ENCODE measurements around the gene DYTN. TPM values are rescaled to one million over a fixed set of nuclear protein-coding genes. Genes with fewer than 3 reads are reported as not detected.
A peak's percentile ranks its signal among the peaks of the same experiment; 100 is the strongest.
"Not testable (repeated sequence)": the region's sequence is repeated elsewhere in the genome, so short reads cannot be mapped to it uniquely, and the experiment has no call there.

Gene DYTN, protein sequence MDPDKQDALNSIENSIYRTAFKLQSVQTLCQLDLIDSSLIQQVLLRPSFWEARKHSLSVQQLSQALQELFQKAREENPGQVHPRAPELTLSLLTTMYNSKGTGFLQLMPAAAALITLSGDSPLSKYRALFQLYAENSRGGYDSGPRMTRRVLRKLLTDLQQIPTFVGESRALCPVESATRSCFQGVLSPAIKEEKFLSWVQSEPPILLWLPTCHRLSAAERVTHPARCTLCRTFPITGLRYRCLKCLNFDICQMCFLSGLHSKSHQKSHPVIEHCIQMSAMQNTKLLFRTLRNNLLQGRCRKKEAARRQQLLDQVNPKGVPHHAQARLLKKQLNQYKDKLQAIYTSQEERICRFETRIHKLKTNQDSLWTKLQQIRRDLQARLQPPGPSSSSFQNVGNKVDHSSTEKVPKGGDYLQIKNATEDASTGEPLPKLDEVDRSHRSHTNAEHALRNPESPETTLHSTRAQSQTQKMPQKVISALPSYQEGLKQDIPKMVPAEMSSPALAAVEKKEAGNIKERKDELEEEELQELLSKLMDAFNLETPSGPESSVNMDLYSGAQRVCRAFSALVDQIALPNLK
- polyA plus RNA-seq (2013, experiment 1 of 2; ENCODE audit: insufficient read length): not detected
- polyA plus RNA-seq (2013, experiment 2 of 2; ENCODE audit: insufficient read length): not detected

DNA sequence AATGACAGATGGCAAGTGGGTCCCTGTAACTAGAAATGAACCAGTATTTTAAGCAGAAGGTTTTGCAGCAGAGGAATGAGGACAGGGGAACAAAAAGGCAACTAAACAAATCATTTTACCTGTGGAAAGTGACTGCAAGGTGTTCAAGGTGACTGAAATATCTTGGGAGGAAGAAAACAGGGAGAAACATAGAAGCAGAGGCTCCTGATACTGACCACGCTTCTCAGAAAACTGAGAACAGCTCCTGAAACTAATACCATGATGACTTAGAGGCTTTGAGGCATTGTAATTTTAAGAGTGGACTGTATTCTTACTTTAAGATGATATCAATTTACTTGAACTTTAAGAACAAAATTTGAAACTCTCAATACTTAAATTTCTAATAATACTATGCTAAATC, at the start of gene DYTN:
TSS of gene DYTN (minus strand) at position 101 of the 400 bp plus-strand sequence. CDS start 117 bp downstream, outside the sequence.
- DNase-seq: no peak

DNA sequence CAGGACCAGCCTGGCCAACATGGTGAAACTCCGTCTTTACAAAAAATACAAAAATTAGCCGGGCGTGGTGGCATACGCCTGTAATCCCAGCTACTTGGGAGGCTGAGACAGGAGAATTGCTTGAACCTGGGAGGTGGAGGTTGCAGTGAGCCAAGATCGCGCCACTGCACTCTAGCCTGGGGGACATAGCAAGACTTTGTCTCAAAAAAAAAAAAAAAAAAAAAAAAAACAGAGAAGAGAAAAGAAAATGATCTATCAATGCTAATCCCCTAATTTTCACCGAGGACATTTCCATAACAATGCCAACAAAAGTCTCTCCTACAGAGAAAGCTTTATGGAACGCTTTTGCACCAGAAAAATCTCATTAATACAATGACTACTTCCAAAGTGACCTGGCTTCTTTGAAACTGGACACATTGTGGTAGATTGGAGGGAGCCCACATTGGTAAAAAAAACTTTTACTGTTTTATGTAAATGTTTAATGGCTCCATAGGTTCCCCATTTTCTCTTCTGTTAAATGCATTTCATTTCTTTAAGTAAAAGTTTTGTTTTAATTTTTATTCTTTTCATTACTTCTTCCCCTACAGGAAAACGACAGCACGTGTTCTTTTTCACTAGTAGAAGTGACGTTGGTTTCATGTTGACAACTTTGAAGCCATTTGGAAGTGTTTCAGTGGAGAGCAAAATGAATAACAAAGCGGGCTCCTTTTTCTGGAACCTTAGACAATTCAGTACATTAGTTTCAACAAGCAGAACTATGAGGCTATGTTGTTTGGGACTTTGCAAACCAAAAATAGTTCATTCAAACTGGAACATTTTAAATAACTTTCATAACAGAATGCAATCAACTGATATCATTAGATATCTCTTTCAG, 48.1 kb upstream of the DYTN start:
- no peak for DNase-seq

DNA sequence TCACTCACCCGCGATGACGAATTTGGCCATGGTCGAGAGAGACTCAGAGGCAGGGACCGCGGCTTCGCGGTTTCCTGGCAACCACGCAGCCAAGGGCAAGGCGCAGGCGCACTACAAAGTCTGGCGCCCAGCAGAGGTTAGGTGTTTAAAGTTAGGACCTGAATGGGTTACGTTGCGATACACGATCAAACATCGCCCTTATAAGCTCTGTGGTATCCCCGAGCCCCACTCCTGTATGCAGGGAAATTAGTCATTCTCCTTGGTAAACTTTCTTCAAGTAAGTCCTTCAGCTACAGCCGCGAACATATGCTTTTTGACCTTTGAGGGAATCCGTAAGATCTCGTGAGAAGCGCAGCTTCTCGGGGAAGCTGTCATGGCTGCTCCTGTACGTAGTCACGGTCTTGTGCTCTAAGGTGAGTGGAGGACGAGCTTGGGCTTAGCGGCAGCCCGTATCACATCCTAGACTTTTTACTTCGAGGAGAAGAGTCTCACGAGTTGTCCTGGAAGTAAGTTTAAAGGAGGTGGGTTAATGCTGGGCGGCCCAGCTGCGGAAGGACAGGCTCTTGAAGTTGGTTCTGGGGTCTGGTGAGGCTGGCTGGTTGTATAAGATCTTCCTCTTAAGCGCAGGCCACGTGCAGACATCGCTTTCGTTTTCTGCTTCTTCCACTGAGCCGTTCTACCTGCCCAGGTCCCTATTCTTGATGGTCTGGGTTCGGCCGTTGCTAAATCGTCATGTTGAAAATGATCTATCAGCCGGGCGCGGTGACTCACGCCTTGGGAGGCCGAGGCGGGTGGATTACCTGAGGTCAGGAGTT, 47.3 kb upstream of the DYTN start, which contains the start of the genes FASTKD2 and MDH1B:
TSS of gene FASTKD2 (plus strand) at position 365 of the 815 bp plus-strand sequence. CDS start 1,088 bp downstream, outside the sequence.
TSS of gene MDH1B (minus strand) at position 87 of the 815 bp plus-strand sequence. CDS start at position 30, 57 bp downstream.
- DNase-seq: peak; percentile 96

DNA sequence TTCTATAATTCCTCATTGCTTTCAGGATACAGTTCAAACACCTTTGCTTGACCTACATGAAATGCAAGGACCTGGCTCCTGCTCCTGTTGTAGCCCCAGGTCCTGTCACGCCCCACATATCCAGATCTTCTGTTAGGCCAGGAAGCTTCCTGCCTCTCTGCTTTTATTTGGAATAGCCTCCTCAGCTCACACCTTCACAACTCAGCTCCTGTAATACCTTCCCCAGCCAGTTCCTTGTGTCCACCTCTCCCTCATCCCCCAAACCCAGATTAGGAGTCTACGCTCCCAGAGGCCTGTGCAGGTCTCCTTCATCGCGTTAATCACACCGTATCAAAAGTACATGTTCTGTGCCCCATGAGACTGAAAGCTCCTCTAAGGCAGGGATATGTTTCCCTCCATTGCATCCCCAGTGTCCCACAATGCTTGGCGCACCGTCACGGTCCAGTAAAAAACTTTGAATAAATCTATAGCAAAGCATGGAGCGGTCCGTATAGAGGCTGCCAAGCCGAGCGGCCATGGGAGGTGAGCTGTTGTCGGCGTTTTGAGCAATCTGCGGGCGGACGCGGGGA, 46.6 kb upstream of the DYTN start:
- DNase-seq: no peak

DNA sequence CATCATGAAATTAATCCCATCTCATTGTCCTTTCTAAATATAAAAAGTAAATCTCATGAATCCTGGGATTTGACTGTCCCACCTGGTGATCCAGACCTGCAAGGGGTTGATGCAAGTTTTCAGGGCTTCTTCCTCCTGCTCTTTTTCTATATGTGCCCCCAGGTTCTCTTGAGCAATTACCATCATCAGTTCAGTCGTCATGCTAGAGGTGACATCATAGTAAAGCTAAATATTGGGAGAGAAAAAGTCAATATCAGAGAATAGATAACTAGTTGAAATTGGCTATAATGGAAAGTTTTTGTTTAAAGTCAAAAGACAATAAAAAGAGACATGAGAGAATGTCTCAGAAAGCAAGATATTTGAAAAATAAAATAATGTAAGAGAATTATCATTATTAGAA, 38.6 kb upstream of the DYTN start:
- no peak for DNase-seq

DNA sequence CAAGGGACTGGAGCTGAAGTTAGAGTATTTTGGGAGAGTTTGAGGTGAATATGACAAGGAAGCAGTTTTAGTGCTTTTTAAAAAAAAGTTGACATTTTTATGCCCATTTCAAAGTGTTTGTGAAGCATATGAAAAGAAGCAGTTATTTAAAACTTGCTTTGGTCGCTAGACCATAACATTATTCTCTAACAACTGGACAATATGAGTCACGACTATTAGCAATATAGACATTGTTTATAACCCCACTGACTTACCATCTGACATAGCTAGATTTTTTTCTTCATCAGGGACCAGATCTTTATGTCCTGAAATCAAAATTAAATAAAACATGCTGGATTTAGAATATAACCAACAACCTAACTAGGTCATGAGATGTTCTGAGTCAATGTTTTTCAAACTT, 22.6 kb upstream of the DYTN start:
- no peak for DNase-seq

DNA sequence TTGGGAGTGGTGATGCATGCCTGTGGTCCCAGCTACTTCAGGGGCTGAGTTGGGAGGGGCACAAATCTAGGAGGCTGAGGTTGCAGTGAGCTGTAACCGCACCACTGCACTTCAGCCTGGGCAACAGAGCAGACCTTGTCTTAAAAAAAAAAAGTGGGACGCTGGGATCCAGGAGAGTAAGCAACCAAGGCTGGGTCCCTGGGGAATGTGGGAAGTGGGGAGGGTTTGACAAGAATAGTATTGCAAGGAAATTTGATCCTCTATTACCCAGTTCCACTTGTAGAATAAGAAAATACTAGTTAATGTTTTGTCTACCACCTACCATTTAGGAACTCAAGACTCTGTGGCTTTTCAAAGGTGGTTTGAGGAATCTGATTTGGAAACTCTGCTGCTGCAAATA, 21.1 kb upstream of the DYTN start:
- no peak for DNase-seq

DNA sequence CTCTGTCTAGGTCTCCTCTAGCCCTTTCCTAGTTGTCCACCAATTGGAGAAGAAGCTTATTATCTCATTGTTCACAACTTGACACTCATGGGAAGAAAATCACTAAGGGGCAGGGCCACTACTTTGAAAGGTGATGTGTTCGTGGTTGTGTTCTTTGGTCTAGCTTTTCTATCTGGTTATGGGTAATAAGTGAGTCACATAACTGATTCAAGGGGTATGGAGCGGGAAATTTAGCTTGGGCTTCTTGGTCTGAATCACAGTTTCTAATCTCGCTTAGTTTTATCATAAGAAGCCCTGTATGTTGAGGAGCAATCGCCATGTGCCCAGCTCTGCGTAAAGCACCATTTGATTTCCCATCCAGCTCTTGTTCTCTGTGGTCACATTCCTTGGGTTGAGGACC, 18.7 kb upstream of the DYTN start:
- no peak for DNase-seq

DNA sequence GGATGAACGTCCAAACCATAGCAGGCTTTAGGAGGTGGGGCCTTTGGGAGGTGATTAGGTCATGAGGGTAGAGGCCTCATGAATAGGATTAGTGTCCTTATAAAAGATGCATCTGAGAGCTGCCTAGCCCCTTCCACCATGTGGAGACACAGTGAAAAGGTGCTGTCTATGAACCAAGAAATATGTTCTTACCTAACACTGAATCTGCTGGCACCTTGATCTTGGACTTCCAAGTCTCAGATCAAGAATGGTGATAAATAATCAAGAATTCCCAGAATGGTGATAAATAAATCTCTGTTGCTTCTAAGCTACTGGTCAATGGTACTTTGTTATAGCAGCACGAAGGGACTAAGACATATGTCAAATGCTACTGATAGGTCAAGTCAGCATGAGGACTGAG, 15.1 kb upstream of the DYTN start:
- DNase-seq: no peak

DNA sequence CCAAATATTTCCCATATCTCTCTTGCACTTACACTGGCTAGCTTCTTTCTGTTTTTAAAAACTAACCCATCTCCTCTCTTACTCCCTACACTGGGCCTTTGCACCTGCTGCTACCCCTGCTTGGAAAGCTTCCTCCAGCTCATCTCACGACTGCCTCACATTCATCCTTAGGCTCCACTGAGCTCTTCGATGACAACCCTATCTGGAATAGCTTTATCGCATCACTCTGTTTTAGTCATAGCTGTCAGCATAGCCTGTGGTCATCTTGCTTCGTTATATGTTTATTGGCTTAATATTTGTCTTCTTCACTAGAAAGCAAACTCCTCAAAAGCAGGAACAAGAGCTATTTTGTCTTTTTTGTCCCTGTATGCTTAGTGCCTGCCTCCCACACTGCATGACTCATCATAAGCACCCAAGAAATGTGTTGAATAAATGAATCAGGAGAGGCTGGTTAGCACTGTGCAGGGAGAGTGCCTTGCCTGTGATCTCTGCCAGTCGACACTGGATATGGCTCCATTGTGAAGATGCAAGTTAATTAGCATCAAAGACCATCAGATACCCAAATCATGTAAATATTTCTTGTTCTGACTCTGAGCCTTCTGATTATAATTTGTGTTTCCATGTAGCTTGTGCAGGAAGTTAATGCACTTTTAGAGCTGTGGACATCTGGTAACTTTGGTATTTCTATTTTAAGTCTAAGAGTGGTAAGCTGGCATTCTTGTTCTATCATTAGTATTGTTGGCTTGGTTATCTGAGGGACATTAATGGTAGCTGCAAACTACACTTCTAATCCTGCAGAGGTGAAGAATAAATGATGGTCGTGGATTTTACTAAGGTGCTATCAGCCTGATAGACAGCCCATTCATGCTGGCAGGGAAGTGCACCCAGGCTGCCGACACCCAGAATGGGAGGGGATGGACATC, 10.3 kb upstream of the DYTN start:
- peak; percentile 3 for DNase-seq

DNA sequence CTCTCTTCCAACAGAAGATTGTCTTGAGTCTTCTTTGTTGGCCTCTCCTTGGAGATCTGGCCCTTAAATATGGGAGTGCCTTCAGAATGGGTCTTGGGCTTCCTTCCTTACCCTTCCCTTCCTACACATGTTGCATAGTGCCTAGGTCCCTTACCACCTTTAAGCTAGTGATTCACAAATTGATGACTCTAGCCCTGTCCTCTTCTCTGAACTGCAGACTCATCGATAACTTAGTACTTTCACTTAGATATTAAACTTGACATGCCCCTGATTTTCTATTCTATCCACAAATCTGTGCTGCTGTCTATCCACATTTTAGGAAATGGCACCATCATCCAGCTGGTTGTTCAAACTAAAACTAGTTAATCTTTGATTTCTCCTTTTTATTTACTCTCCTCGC, 9.1 kb upstream of the DYTN start:
- DNase-seq: no peak

DNA sequence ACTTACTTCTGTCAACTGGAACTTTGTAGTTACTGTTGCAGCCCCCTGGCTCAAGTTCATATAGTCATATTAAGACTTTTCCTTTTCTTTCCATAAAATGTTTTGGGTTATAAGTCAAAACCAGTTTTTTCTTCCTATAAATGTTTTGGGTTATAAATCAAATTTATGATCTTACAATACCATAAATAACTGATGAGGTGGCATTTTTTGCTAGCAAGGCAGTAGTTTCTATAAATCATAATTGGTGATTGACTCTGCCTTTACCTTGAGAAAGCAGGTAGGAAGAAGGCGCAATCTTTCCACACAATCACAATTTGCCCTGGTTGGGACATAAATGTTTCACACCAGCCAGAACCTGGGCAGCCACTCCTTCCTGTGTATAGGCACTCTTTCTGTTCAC, 5.1 kb upstream of the DYTN start:
- no peak for DNase-seq

DNA sequence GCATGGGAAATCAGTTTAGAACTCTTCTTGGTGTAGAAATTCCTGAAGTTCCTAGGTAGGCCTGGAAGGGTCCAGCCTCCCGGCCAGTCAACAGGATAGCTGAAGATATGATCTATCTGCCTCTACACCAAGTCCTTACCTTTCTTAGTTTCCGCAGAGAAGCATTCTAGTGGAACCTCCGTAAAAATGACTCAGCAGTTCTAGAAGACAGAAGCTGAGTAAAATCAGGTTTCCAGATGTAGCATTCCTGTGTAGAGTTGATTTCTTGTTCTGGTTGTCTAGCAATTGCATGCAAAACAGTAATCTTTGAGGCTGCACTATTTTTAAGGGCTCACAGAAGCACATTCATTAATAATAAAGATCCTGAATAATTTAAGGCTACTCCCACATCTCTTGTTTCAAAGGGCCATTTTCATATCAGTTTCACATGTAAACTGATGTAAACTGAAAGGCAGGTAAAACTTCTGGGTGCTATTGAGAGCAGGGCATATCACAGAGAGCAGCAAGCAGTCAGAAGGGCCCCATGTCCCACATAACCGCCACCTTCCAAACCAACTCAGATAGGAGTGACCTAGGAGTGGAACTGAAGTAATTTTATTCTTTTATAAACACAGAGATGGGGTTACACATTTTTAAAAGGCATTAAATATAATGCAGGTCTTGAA, 3.2 kb upstream of the DYTN start:
- no peak for DNase-seq

DNA sequence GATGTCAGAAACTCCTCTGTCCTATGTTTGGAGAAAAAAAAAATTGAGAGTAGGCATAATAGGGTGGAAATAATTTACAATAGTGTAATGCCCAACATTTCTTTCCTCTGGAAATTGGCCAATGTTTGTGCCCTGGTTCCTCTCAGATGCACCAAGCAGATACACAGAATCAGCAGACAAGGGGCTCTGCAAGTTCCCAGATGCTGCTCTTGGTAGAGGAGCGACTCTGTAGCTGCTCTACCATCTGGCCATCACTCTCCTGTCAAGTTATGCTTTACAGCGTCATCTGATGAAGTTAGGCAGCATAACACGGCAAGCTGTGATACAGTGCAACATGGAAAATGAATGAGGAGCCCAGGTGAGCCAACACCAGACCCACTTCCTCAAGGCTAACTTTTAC, 1.6 kb downstream of the DYTN start:
- DNase-seq: no peak

DNA sequence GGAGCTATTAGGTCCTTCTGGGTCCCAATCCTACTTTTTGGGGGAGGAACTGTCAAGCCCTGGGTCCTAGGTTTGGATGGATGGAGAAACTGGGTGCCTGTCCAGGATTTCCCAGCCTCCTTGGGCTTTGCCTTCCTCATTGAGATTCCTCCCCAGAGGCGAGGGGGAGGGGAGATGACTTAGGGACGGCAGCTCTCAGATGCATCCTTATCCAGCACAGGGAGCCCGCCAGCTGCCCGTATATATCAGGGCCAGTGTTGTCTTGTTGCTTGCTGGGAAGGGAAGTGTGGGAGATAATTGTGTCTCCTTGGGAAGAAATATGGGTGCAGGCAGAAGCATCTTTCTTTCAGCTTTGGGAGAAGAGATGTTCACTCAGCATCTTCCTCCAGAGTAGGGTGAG, 3.0 kb downstream of the DYTN start:
- DNase-seq: not testable (repeated sequence)

DNA sequence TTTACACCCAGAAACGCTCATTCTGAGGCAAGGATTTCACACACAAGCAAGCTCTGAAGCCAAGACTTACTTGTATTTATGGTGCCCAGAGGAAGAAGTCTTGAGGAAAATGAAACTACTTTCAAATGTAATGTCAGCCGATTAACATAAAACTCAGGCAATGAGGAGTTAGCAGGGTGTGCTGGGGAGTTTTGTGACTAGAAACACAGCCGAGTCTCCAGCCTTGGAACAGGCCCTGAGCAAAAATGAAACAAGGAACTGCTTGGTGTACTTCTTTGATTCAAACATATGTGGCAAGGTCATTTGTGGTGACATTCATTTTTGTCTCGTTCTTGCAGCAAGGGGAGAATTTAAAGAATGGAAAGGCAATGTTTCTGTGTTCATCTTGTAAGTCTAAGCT, 4.5 kb downstream of the DYTN start:
- DNase-seq: no peak

DNA sequence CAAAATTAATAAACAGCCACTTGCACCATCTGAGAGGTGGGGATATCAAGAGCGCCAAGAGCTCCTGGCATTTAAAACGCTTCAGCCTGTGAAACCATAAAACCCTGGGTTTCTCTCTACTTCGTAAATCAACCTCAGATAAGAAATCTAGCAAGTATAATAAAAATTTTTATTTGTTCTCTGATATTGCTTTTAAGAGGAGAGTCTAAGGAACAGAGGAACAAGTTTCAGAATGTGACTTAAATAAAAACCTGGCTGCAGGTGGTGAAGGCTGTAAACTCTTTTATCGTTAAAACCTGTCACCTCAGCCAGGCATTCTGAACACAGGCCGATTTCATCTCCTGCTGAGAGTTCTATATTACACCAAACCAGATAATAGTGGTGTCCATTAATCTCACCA, 9.9 kb downstream of the DYTN start:
- no peak for DNase-seq

DNA sequence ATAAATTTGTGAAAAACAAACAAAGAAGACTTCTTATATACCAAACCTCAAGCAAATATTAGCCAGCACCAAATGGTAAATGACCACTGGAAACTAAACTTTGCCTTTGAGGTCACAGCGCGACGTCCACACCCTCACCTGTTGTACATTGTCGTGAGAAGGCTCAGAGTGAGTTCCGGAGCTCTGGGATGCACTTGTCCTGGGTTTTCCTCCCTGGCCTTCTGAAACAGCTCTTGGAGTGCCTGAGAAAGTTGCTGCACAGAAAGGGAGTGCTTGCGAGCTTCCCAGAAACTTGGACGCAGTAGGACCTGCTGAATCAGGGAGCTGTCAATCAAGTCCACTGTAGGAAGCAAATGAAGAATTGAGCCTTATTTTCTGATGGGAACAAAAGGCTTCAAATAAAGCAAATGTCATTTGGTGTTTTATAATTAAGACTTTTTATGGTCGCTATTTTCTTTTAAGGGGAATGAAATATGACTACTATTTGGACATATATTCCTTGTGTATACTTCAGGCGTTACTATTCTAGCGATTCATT, 11.0 kb downstream of the DYTN start:
- DNase-seq: no peak

DNA sequence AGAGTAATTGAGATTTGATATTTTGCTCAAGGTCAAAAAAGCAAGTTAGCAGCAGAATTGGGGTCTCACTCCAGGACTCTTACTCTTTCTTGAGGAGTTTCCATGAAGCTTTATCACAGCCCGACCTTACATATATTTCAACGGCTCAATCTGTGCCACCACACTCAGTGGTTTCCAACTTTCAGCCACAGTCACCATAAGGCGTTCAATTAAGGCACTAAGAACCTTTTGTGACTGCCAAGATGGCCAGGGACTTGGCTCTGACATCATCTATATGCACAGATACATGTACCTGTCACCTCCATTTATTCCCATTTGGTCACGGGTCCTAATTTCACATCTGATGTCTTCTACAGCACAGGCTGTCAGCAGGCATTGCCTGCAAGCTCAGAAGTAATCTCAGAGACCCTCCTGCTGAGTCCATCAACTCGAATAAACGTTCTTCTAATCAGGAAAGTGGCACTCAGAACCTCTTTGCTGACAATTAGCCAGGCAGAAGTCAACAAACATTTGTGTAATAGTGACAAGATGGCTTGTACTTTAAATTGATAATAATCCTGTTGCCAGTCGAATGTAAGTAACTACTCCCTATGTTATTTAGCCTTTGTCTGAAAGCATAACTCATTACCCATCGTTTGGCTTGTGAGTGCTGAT, 16.1 kb downstream of the DYTN start:
- no peak for DNase-seq

All from fibroblast of skin of back (primary cell).